ENCODE measurements around the gene GLP1R.

GRCh38 chr6:39137245-39137644 is 88.7 kb downstream of the GLP1R start:
- TF ChIP-seq CTCF (IDR thresholded peaks at IDR 0.05; ENCODE audit: low read length) (no peak), EZH2 (IDR thresholded peaks at IDR 0.05; ENCODE audit: borderline replicate concordance, low read length) (no peak)

Measured in OCI-LY1 (cell line).